Cardiac septum (tissue), 1 donor: ENCODE results near the gene PCED1A. TPM values are rescaled to one million over a fixed set of nuclear protein-coding genes. Genes with fewer than 3 reads are reported as not detected.

ENCODE experiments used
- DNase-seq: peaks from one replicate; pipeline ENCODE4 v3.0.0-alpha.2; 2020; ENCODE audit warnings: low spot score
- intact Hi-C: fragments of 100-400 bp; cut with DNase I; formaldehyde crosslinking; loops from one replicate; pipeline ENCODE4 v1.14.0; 2022
- long read RNA-seq: library from polyadenylated mRNA; unstranded; transcript quantifications from one replicate; pipeline ENCODE4 v2.0.0, GENCODE V29; 2021
- total RNA-seq: library from RNA; stranded (reverse); fragmentation: NEBNext Ultra II Directional; extraction: Animal tissue kit (Norgen Biotek cat#: 25700); gene quantifications from one replicate; pipeline ENCODE4 v1.2.1, GENCODE V29; 2021
- donor health status: DM: no; HTN: no; CAD: no.

PCED1A gene
- 12.8 TPM for total RNA-seq
- long read RNA-seq, partial matches to known transcripts, result 3 of 15 reads
- long read RNA-seq, other reads (novel, unspliced or antisense), result 8 of 15 reads

DNA sequence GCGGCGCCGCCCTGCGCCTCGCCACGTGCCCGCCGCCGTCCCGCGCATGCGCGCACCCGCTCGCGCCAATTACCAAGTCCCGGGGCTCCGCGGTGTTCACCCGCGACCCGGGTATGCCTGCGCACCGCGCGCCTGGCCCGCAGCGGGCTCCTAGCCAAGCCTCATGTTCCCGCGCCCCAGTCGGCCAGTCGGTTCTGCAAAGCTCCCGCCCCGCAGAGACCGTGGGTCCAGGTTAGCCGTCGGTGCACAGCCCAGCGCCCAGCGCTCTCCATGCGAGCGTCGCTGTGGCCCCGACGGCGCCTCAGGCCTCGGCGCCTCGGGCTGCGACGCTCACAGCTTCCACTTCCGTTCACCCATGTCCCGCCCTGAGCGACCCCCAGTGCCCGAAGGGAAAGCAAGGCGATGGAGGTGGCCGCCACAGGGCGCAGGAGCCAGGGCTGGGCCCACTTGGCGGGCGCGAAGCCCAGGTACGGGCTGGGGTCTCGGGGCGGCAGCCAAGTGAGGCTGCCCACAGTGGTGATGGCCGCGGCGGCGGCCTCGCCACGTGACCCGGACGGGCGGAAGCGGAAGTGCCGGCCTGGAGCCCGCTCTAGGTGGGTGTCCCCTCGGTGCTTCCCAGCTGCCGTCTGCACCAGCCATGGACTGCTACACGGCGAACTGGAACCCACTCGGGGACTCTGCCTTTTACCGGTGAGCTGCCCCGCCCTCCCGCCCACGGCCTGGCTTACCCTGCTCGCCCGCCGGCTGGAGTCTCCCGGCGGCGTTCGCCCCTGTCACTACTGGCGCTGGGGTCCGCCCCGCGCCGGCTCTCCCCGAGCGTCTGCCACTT, at the start of gene PCED1A, which contains the start of gene VPS16:
TSS of gene PCED1A (minus strand) at position 518 of the 829 bp plus-strand sequence. CDS start 743 bp downstream, outside the sequence.
TSS of gene VPS16 (plus strand) at position 608 of the 829 bp plus-strand sequence. CDS start at position 638, 30 bp downstream.
- DNase-seq, result peak; percentile 95
- intact Hi-C loops, result loop anchor here (5.0 kb wide), 1 partner anchor 178 kb away; the partner anchor contains the start of gene IDH3B

GRCh38 chr20:2889797-2890196, 49.3 kb upstream of the PCED1A start:
- no peak for DNase-seq
- intact Hi-C loops, result no loop called here

GRCh38 chr20:2889209-2889608, 48.8 kb upstream of the PCED1A start:
- DNase-seq, result no peak
- intact Hi-C loops, result no loop called here

DNA sequence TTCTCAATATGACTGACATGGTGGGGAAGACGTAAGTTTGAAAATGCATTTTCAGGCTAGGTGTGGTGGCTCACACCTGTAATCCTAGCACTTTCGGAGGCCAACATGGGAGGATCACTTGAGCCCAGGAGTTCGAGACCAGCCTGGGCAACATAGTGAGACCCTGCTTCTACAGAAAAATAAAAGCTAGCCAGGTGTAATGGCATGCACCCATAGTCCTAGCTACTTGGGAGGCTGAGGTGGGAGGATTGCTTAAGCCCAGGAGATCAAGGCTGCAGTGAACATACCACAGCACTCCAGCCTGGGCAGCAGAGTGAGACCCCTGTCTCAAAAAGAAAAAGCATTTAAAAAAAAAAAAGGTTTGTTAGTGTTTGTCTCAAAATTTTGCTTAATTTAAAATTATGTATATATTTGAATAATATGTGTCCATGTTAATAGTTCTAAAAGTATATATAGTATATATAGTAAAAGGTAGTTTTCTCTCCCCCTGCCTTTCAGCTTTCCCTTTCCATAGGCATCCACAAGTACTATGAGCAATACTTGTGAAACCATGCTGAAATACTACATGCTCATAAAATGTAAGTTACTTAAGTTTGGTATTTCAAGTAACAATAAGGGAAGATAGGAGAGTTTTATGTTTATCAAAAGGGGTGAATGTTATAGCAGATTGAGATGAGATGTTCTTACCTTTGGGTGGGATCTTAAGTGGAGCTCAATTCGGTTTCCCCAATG, 47.9 kb upstream of the PCED1A start:
- DNase-seq, result no peak
- intact Hi-C loops, result no loop called here

- intact Hi-C loops, result no loop called here
- no peak for DNase-seq
Measured at GRCh38 chr20:2887715-2888114, 47.3 kb upstream of the PCED1A start.

DNA sequence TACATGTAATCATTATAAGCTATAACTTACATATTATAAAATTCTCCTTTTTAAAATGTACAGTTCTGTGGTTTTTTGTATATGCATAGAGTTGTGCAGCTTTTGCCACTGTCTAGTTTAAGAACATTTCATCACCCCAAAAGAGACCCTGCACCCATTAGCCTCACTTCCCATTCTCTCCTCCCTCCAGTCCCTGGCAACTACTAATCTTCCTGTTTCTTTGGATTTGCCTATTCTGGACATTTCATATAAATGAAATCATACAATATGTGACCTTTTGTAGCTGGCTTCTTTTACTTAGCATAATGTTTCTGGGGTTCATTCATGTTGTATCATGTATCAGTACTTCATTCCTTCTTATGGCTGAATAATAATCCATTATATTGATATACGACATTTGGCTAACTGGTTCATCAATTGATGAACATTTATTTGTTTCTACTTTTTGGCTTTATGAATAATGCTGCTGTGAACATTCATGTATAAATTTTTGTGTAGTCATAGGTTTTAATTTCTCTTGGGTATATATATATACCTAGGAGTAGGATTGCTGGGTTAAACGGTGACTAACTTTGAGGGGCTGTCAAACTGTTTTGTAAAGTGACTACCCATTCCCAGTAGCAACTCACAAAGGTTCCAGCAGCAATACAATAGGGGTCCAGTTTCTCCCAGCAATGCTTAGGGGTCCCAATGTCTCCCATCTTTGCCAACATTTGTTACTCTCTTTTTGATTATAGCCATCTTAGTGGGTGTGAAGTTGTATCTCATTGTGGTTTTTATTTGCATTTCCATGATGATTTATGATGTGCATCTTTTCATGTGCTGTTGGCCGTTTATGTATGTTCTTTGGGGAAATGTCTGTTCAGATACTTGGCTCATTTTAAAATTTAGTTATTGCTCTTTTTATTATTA, 43.5 kb upstream of the PCED1A start:
- DNase-seq, result no peak
- intact Hi-C loops, result no loop called here

GRCh38 chr20:2880650-2881049, 40.2 kb upstream of the PCED1A start:
- intact Hi-C loops, result no loop called here
- DNase-seq, result no peak

DNA sequence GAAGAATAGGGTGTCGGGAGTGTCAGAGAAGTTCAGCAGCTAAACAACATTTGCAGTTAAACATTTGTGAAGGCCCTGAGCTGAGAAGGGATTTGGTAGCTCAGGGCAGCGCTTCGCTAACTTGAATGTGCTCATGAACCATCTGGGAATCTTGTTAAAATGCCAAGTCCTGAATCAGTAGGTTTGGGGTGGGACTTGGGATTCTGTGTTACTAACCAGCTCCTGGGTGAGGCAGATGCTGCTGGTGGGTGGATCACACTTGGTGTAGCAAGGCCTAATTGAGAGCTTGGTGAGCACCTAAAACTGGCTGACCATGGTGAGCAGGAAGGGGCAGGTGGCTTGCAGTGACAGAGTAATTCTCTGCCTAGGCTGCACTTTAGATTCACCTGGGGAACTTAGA, 38.7 kb upstream of the PCED1A start:
- intact Hi-C loops, result no loop called here

GRCh38 chr20:2878515-2878914, 38.1 kb upstream of the PCED1A start:
- DNase-seq, result no peak
- intact Hi-C loops, result no loop called here

More for the DNA sequence above, 38.7 kb upstream of the PCED1A start:
- no peak for DNase-seq

DNA sequence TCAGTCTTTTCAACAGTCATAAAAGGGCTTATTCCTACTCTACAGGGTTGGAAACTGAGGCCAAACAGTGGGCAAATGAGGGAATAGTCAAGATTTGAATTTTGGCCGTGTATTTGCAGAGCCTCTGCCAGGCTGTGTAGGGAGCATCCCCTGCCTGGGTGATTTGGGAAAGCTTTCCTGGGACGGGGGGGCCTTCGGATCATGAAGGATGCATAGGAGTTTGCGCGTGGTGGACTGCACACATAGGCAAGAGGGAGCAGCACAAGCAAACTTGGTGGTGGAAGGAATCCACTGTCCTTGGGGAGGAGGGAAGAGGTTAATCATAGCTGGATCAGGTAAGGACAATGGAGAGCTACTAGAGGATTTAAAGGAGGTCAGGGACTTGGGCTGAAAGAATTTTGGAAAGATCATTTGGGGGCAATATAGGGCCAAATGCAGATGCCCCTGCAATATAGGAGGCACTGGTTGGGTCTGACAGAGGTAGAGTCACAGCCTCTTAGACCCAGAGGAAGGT, 35.3 kb upstream of the PCED1A start:
- intact Hi-C loops, result no loop called here
- no peak for DNase-seq

GRCh38 chr20:2874456-2874855, 34.0 kb upstream of the PCED1A start:
- DNase-seq, result no peak
- intact Hi-C loops, result no loop called here

GRCh38 chr20:2873747-2874041, 33.2 kb upstream of the PCED1A start:
- DNase-seq, result no peak

GRCh38 chr20:2873010-2873746, 32.7 kb upstream of the PCED1A start, which contains the start of gene PTPRA:
TSS of gene PTPRA (plus strand) at chr20:2873481. CDS start at chr20:2964278, 90,797 bp downstream.
- intact Hi-C loops, result no loop called here
- peak; percentile 98 for DNase-seq

More at GRCh38 chr20:2873747-2874041, 33.2 kb upstream of the PCED1A start:
- intact Hi-C loops, result no loop called here

- intact Hi-C loops, result no loop called here
- no peak for DNase-seq
Measured at GRCh38 chr20:2872459-2873009, 32.1 kb upstream of the PCED1A start.

GRCh38 chr20:2871661-2872458, 31.4 kb upstream of the PCED1A start:
- no peak for DNase-seq
- intact Hi-C loops, result no loop called here

GRCh38 chr20:2871111-2871465, 30.6 kb upstream of the PCED1A start:
- no peak for DNase-seq
- intact Hi-C loops, result no loop called here

DNA sequence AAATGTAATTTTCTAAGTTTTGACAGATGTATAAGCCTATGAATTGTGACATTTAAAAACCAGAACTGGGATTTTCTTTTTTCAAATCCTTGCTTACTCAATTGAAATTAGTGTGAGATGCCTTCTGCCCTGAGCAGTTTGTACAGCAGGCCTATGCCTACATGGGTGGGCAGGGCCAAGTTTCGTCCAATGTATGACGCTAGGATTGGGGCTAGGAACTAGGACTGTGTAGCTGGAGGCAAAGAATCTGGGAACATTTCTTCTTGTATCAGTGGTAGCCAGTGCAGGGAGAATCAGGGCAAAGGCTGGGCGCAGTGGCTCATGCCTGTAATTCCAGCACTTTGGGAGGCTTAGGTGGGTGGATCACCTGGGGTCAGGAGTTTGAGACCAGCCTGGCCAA, 28.9 kb upstream of the PCED1A start:
- intact Hi-C loops, result loop anchor here (10.0 kb wide), 1 partner anchor 175 kb away; the partner anchor contains the start of gene EBF4
- no peak for DNase-seq
